Measurements from ENCODE around the gene CDPF1.
"Not testable (repeated sequence)": the region's sequence is repeated elsewhere in the genome, so short reads cannot be mapped to it uniquely, and the experiment has no call there.

CDPF1 gene

DNA sequence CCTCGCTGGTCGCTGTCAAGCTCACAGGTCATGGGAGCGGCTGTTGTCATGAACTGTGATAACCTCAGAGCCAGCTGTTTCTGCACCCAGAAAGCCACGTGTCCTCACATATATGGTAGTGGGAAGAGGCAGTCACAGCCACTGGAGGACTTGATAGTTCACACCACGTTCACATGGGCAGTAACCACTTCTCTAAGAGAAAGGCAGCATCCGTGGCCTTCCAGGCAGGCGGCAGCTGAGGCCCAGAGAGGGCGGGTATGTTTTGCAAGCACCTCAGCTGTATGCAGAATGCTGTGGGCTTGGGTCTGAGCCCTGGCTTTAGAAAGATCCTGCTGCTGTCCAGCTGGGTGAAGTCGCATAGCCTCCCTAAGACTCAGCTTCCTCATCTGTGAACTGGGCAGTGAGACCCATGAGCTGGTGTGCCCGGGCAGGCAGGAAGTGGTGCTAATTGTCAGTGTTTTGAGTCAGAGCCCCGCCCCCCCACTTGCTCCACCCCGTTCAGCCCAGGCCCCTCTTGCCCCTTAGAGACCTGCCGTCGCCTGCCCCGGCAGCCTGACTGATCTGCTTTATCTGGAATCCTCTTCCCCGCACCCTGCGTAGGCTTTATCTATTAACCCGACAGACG lies 31.0 kb upstream of the CDPF1 start:
- peak; percentile 67 for DNase-seq

DNA sequence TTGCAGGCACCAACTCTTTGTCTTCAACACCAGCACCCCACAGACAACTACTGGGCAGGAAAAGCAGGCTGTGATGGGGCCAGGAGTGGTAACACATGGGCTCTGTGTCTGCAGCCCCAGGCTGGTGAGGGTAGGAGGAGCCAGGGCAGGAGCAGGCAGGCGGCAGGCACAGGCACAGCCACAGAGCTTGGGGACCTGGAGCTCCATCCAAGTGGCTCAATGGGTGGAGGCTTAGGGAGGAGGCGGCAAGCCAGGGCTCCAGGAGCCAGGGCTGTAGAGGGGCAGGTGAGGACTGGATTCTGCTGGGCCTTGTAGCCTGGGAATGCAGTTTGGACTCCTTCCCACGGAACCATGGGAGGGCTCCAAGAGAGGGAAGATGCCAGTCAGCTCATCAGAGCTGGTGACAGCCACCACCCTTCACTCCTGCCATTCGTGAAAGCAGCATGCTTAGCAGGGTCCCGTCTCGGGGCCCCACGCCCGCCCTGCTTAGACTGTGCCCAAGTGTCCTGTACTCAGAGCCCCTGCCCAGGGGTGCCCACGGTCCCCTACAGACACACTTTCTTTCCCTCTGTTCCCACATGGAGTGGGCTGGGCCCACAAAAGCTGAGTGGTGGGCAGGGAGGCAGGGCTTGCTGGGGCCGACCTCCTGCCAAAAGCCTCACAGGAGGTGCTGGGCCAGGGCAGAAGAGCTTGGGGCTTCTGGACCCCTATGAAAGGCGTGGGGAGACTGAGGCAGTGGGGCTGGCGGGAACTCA lies 30.1 kb upstream of the CDPF1 start:
- no peak for DNase-seq

DNA sequence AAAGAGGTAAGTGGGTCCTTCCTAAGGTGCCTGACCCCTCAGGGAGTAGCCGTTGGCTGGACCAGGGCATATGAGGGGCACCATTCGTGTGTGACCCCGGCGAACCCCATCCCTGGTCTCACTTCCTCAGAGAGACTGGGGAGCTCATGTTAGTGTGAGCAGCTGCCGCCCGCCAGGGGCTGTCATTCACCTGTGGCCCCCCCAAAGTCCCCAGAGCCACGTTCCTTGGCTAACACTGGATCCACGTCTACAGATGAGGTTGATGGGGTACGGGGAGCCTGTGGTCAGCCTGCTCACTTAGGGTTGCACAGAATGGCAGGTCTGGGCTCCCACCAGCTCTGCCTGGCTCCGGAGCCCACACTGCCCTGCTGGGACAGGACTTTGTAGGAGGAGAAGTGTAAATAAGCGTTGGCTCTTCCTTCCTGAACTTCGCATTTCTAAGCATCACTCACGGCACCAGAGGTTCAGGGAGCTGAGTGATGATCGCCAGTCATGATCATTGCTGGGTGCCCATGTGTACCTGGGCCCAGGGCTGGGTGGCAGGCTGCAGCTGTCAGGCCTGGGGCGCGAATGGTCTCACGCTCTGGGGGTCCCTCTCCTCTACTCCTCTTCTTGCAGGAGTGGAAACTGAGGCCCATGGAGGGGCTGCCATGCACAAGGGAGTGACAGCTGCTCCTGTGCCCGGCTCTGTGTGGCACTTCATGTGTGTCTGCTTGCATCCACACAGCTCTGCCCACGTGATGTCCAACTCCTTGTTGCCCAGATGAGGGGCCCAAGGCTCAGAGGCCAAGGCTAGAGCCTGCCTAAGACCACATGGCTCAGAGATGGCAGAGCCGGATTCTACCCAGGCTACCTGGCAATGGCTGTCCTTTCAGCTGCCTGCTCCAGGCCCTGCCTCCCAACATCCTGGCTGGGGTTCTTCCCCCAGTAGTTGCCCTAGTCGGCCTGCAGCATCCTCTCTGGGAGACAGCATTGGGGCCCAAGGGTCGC lies 28.9 kb upstream of the CDPF1 start:
- no peak for DNase-seq

DNA sequence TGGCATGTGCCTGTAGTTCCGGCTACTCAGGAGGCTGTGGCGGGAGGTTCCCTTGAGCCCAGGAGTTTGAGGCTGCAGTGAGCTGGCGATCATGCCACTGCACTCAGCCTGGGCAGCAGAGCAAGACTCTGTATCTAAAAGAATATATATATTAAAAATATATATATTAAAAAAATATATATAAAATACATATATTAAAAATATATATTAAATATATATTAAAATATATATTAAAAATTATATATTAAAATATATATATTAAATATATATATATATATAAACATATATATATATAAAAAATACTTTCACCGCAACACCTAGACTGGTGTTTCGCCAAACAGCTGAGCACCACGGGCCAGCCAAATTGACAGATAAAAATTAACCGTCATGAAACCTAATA lies 26.5 kb upstream of the CDPF1 start:
- DNase-seq, result no peak

DNA sequence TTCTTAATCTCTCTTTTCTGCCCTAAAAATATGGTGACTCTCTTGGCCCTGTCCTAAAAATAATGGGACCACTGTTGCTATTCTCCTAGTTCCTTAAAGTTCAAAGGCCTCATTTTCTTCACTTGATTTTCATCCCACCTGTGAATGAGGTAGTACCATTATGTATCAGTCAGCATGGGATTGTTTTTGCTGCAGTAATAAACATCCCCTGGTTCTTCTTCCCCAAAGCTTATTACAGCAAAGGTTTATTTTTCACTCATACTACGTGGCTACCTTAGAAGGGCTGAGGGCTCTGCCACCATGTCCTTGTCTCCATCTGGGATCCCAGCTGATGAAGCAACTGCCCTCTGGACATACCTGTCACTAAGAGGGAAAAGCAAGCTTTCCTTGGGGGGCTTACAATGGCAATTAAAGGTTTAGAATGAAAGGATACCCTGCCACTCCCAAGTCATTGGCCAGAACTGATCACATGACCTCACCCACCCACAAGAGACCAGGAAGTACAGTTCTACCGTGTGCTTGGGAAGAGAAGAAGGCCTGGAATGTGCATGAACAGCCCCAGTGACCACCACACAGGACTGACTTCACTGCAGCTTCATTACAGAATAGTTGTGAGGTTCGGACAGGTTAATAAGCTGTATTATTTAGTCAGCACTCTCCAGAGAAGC lies 25.5 kb upstream of the CDPF1 start:
- no peak for DNase-seq

DNA sequence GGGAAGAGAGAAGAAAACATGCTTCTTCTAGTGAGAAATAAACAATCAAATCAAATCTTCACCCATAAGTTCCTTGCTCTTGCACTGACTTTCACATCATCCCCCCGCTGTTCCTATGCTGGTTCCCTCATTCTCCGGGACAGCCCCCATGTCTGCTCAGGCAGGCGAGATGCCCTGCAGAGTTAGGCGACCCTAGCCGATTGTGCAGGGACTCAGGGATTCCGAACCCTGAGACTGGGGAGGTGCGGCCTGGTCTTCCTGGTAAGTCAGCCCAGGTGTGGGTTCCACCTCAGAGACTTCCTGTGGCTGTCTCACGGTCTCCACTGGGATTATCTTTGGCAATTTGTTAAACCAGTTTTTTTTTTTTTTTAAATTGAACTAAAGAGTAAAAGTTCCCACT lies 24.3 kb upstream of the CDPF1 start:
- DNase-seq, result no peak

DNA sequence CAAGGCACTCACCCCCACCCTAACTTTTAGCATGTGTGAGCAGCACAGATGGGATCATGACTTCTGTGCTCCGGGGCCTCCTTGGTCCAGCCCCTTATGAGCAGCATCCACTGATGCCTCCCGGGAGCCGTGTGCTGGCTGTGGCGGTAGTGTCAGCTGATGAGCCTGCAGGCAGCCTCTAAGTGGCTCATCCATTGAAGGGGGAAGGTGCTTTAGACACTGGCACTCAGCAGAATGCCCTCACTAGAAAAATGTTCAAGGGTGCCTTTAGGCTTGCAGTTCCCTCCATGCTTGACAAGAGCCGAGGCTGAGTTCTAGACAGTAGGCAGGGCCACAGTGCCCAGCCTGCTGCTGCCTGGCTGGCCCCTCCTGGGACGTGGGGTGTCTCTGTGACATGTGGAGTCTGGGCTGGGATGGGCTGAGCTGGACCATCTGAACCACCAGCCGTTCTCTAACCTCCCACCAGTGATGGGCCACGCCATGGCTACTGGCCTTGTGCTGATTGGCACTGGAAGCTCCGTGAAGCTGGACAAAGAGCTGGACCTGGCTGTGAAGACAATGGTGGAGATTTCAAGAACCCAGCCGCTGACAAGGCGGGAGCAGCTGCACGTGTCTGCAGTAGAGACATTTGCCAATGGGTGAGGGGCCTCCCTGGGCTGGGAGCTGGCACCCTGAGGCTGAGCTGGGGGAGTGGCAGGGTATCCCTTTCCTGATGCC lies 23.5 kb upstream of the CDPF1 start:
- peak; percentile 6 for DNase-seq

DNA sequence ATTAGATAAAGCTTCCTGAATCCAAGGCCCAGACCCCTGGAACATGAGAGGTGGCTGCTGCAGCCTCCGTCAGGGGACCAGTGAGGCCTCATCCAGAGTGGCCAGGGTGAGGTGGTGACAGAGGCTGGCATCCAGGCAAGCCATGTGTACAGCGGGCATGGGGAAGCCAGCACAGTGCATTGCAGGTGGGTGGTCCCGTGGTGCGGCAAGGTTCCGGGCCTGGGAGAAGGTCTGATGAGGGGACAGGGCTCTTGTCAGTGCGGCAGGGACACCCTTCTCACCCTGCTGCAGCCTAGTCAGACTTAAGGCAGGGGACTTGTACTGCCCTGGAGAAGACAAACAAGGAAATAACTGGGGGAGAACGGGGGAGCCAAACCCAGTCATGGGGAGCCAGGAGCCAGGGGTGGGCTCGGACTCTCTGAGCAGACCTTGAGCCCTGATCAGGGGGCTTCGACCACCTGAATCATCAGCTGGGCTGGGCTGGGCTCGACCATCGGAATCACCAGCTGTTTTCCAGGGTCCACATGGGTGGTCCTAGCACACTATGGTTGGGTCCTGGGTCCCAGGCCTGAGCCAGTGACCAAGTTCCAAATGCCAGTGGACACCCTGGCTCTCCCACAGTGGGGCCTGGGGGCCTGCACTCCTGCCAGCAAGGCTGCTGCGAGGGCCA lies 22.8 kb upstream of the CDPF1 start:
- peak; percentile 7 for DNase-seq

DNA sequence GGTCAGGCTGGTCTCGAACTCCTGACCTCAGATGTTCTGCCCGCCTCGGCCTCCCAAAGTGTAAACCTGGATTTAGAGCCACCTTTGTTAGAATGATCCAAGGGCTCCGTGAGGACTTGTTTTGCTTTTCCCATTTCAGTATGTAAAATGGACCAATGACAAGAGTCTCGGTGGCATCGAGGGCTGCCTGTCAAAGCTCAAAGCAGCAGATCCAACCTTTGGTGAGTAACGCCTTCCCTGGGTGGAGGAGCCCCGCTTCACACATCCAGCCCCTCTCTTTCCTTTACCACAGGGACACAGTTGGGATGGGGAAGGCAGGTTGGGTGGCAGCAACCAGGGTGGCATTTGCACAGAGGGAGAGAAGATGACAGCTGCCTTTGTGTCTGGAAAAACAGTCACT lies 22.1 kb upstream of the CDPF1 start:
- DNase-seq, result no peak

DNA sequence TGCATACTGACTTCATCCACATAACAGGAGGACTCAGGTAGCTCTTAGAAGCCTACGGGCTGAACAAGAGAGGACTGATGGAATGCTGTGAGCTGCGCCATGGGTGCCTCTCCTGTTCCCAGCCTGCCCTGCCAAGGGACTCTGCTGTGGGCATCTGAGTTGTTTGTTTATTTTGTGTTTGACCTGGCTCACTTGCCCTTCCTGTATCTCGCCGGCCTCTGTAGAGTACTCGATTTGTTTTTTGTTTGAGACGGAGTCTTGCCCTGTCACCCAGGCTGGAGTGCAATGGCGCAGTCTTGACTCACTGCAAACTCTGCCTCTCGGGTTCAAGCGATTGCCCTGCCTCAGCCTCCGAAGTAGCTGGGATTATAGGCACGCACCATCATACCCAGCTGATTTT lies 19.5 kb upstream of the CDPF1 start:
- no peak for DNase-seq

DNA sequence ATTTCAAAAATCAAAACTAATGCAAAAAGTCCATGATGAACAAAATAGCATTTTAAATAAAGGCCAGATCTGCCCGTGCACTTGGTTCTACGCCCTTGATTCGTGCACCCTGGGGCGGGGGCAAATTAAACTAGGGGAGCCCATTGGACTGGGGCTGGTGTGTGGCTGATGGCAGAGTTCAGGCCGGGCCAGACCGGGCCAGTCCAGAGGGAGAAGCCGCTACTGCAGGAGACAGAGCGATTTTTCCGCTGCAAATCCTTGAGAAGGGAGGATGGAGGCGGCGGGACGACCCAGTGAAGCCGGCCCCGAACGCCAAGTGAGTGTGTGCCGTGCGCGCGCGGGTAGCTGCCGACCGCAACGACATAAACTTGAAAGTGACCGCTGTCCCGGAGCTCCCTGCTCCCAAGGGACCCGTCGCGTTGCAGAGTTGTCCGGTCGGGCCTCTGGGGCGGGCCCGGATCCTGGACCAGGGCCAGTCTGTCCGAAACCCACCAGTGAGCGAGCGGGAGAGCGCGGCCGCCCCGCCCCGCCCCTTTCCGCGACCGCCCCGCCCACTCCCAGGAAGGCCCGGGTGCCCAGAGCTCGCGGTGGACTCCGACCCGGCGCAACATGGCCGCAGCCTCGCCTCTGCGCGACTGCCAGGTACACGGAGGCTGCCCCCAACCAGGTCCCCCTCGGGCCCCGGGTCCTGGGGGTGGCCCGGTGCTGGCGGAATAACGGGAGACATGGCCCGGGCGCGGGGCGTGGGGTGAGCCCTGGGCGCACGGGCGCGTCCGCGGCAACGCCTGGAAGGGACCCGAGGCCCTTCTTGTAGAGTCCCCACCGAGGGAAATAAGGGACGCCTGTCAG lies 17.6 kb upstream of the CDPF1 start, which contains the start of gene TTC38:
Gene TTC38, plus strand, starts transcription at position 578 of the 849 bp plus-strand sequence. Its CDS starts 32 bp downstream, at position 610.
- peak; percentile 61 for DNase-seq

DNA sequence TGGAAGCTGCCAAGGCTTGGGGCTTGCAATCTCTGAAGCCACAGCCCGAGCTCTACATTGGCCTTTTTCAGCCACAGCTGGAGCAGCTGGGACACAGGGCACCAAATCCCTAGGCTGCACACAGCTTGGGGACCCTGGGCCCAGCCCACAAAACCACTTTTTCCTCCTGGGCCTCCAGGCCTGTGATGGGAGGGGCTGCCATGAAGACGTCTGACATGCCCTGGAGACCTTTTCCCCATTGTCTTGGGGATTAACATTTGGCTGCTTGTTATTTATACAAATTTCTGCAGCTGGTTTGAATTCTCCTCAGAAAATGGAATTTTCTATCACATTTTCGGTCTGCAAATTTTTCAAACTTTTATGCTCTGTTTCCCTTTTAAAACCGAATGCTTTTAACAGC lies 15.5 kb upstream of the CDPF1 start:
- DNase-seq, result not testable (repeated sequence)

DNA sequence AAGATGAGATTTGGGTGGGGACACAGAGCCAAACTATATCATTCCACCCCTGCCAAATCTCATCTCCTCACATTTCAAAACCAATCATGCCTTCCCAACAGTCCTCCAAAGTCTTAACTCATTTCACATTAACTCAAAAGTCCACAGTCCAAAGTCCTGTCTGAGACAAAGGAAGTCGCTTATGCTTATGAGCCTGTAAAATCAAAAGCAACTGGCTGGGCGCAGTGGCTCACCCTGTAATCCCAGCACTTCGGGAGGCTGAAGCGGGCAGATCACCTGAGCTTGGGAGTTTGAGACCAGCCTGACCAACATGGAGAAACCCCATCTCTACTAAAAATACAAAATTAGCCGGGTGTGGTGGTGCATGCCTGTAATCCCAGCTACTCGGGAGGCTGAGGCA lies 14.4 kb upstream of the CDPF1 start:
- DNase-seq, result not testable (repeated sequence)

DNA sequence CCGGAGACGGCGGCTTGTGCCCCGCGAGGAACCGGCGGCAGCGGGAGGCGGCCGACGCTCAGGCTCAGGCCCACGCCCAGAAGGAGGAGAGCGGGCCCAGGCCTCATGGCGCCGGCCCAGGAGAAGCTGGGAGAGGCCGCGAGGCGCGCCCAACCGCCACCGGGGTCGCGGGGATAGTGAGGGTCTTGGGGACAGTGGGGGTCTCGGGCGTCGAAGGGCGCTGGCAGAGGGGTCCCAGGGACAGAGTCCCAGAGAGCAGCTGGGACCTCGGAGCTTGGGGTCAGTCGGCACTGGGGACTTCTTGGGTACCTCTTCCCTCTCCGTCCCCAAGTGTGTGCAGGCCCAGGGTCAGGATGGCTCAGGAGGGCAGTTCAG lies 13.1 kb upstream of the CDPF1 start, which contains the start of gene PKDREJ:
Gene PKDREJ, minus strand, starts transcription at position 128 of the 375 bp plus-strand sequence. Its CDS starts 21 bp downstream, at position 107.
- DNase-seq, result no peak

DNA sequence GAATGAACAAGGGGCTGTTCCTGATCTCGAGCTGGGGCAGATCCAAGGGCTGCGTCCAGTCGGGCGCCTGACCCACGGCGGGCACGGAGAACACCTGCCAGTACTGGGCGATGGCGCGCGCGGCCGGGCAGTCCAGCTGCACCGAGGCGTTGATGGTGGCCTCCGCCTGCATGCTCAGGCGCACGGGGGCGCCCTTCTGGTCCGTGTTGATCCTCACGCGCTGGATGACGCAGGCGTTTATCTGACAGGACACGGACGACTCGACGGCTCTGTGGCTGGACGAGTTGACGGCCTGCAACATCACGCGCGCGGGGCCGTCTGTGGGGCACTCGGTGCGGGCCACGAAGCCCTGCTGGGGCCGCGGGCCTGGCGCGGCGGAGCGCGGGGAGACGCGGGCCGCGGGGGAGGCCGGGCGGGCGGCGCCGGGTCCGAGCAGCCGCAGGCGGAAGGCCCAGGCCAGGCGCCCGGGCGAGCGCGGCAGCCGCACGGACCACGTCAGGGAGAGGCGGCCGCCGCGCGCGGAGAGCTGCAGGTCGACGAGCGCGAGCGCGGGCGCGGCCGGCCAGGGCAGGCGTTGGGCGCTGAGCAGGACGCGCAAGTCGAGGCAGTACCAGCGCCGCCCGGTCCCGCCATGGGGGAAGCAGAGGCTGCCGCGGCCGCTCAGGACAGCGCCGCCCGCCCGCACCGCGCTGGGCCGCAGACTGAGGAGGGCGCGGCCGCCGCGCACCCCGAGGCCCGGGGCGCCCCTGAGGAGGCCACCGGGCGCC lies 12.5 kb upstream of the CDPF1 start:
- peak; percentile 69 for DNase-seq

DNA sequence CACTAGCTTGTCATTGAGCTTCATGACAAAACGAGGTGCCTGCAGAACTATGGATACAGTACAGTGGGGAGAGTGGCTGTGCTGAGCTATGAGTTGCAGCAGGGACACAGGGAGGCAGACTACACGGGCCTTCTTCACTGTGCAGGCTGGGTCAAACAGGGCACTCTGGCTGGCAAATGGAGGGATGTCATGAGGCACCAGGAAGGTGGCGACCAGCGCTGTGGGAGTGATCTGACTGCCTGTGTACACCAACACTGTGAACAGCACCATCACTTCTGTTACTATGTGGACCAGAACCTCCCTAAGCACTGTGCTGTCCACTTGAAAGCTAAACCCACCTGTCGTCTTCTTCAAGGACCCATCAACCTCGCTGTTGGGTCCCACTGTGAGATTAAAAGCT lies 9.9 kb upstream of the CDPF1 start:
- DNase-seq, result no peak

DNA sequence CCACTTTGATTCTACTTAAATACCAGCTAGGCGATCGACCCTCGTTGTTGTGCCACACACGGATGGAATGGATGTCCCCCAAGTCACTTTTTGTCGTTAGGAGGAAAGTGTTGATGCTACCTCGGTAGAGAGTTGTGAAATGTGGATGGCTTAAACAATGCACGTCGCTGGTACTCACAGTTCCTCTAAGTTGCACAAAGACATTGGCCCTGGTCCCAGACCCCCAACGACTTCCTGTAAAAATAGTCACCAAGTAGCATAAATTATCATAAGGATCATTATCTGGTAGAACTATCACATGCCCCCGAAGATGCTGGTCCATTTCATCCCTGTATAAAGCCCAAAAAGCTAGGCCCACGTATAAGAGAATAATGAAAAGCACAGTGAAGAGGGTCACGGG lies 9.3 kb upstream of the CDPF1 start:
- no peak for DNase-seq

DNA sequence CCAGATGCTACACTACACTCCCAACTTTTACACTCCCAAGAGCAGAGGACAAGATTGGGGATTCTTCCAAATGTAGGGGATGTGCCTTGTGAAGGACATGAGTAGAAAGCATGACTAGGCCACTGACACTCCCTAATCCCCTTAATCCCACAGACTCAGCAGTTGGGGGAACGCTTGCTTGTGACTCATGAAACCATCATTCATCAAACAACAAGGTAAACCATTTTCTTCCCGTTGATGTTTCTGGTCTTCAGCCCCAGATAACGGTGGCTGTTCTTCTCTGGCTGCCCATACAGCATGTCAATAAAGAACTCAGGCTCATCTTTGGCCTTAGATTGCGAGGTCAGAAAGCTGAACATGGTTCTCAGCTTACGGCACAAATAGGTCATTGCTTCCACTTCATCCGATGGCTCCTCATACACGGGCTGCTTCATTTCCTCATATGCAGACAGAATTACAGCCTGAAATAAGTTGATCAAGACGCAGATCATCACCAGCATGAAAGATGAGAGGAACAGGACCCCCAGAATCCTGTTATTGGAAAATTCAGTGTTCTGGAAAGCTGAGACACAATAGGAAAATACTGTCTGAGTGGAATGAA lies 6.4 kb upstream of the CDPF1 start:
- DNase-seq, result no peak

DNA sequence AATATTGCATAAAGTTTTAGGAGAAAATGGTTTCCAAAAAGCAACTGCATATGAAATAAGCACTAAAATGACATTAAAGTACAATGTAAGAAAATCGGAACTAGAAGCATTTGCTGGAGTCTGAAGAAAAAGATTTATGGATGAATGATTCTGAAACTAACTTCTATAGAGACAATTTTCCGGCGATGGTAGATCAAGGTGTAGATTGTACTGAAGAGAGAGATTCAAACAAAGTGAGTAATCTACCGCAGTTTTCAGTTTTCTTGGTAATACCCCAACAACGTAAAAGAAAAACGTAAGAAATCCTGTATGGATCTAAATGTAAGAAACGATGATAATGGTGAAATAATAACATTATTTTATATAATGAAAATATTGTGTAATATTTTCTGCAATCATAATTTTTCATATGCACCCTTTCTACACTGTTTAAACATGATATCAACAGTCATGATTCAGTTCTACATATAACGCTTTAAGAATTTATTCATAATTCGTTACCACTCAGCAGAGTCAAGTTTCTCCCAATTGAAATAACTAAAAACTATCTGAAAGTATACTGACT lies 1.8 kb upstream of the CDPF1 start:
- no peak for DNase-seq
